SK-N-SH (cell line): ENCODE measurements around the gene ZNF462. TPM values are rescaled to one million over a fixed set of nuclear protein-coding genes. Genes with fewer than 3 reads are reported as not detected.

Experiments used
- CTCF ChIA-PET: fragments of 300-600, 350-600 bp; formaldehyde crosslinking; extraction: SDS; loops from one replicate; lab custom pipeline; 2021; lab: Yijun Ruan, JAX
- POLR2A ChIA-PET: fragments of 350-600 bp; sonication (Branson Sonifier 250); formaldehyde crosslinking; extraction: SDS; loops from one replicate; lab custom pipeline; 2020; ENCODE audit warnings: antibody characterized with exemption, inconsistent platforms; lab: Yijun Ruan, JAX
- DNase-seq: peaks from one replicate; pipeline ENCODE4 v3.0.0; 2012
- H2AFZ ChIP-seq: fragments of 200-600 bp; sonication (generic); 2 replicates; pipeline ENCODE4 v1.8.1; 2016; ENCODE audit warnings: antibody characterized with exemption, mild to moderate bottlenecking, low read depth
- H3F3A ChIP-seq: fragments of 200-600 bp; sonication (generic); replicated peaks from 2 replicates; pipeline ENCODE3; 2016; ENCODE audit warnings: antibody characterized with exemption, mild to moderate bottlenecking; ENCODE audit not compliant: insufficient read depth
- H3K27ac ChIP-seq, 2 experiments: fragments of 200-500 bp in 1 of 2; fragments of 200-600 bp in 1 of 2; sonication (Bioruptor generic) in 1 of 2; sonication (generic), shearing (Covaris generic) in 1 of 2; 2 replicates each; pipeline versions ENCODE4 v1.5.1 to v1.6.1; 2014 to 2016; ENCODE audit warnings: low read depth in 2 of 2, inconsistent platforms in 1 of 2, low read length in 1 of 2, mild to moderate bottlenecking in 1 of 2, mixed read lengths in 1 of 2
- H3K27me3 ChIP-seq: fragments of 200-600 bp; sonication (generic), shearing (Covaris generic); 2 replicates; pipeline ENCODE4 v1.6.1; 2016; ENCODE audit warnings: mixed run types; ENCODE audit not compliant: insufficient read depth
- H3K36me3 ChIP-seq, 2 experiments: fragments of 200-500 bp in 1 of 2; fragments of 200-600 bp in 1 of 2; sonication (Bioruptor generic) in 1 of 2; sonication (generic) in 1 of 2; replicated peaks in 1 of 2; 2 replicates each; pipeline versions ENCODE3 to v1.5.1; 2014 to 2016; ENCODE audit warnings: low read length in 1 of 2, mild to moderate bottlenecking in 1 of 2; ENCODE audit not compliant: insufficient read depth in 2 of 2, control insufficient read depth in 1 of 2
- H3K4me1 ChIP-seq, 2 experiments: fragments of 200-500 bp in 1 of 2; fragments of 200-600 bp in 1 of 2; sonication (Bioruptor generic) in 1 of 2; sonication (generic), shearing (Covaris generic) in 1 of 2; 2 replicates each; pipeline versions ENCODE4 v1.5.1 to v1.6.1; 2014 to 2016; ENCODE audit warnings: low read depth in 1 of 2, low read length in 1 of 2, mixed run types in 1 of 2; ENCODE audit not compliant: insufficient read depth in 2 of 2, control insufficient read depth in 1 of 2
- H3K4me2 ChIP-seq: fragments of 200-600 bp; sonication (generic), shearing (Covaris generic); 2 replicates; pipeline ENCODE4 v1.6.1; 2017; ENCODE audit warnings: mixed run types
- H3K4me3 ChIP-seq, 2 experiments: fragments of 200-500 bp in 1 of 2; fragments of 200-600 bp in 1 of 2; sonication (Bioruptor generic) in 1 of 2; sonication (generic), shearing (Covaris generic) in 1 of 2; 2 replicates each; pipeline versions ENCODE4 v1.5.1 to v1.8.1; 2014 to 2016; ENCODE audit warnings: low read depth in 2 of 2, inconsistent platforms in 1 of 2, low read length in 1 of 2, mild to moderate bottlenecking in 1 of 2, mixed read lengths in 1 of 2, moderate library complexity in 1 of 2
- H3K79me2 ChIP-seq: fragments of 200-600 bp; sonication (generic); 2 replicates; pipeline ENCODE4 v1.8.1; 2017; ENCODE audit warnings: mild to moderate bottlenecking; ENCODE audit not compliant: insufficient read depth
- H3K9ac ChIP-seq: fragments of 200-600 bp; sonication (generic); 2 replicates; pipeline ENCODE4 v1.6.1; 2017; ENCODE audit warnings: mixed run types
- H3K9me2 ChIP-seq: fragments of 200-600 bp; sonication (generic); 2 replicates; pipeline ENCODE4 v1.6.1; 2017; ENCODE audit warnings: mixed run types
- H3K9me3 ChIP-seq: fragments of 200-600 bp; sonication (generic); 2 replicates; pipeline ENCODE4 v1.6.1; 2017; ENCODE audit warnings: mixed run types, mild to moderate bottlenecking, moderate library complexity
- H4K20me1 ChIP-seq: fragments of 200-600 bp; sonication (generic); 2 replicates; pipeline ENCODE4 v1.6.1; 2017; ENCODE audit warnings: mild to moderate bottlenecking, mixed run types; ENCODE audit not compliant: insufficient read depth
- CHD2 ChIP-seq: fragments of 150-350 bp; IDR thresholded peaks from 2 replicates; pipeline ENCODE4 v1.6.1; 2018; ENCODE audit warnings: low read length; ENCODE audit not compliant: partially characterized antibody
- ELF1 ChIP-seq: IDR thresholded peaks from 2 replicates; pipeline ENCODE4 v1.4.0; 2012
- EZH2phosphoT487 ChIP-seq: fragments of 200-600 bp; sonication (generic); IDR thresholded peaks from 2 replicates; pipeline ENCODE4 v1.6.1; 2017; ENCODE audit warnings: low read depth, mixed run types, mild to moderate bottlenecking, antibody characterized with exemption, moderate library complexity, borderline replicate concordance
- FOSL2 ChIP-seq: IDR thresholded peaks from 2 replicates; pipeline ENCODE4 v1.4.0; 2012; ENCODE audit warnings: low read depth, mild to moderate bottlenecking, moderate library complexity, borderline replicate concordance
- IRF3 ChIP-seq: fragments of 150-350 bp; IDR thresholded peaks from 2 replicates; pipeline ENCODE4 v1.6.1; 2016; ENCODE audit warnings: mild to moderate bottlenecking, low read depth, low read length
- JUND ChIP-seq: IDR thresholded peaks from 2 replicates; pipeline ENCODE4 v1.4.0; 2012
- PBX3 ChIP-seq: IDR thresholded peaks from 2 replicates; pipeline ENCODE4; 2012
- RCOR1 ChIP-seq: fragments of 150-350 bp; IDR thresholded peaks from 2 replicates; pipeline ENCODE4 v1.6.1; 2017; ENCODE audit warnings: antibody characterized with exemption, low read length
- RFX5 ChIP-seq: IDR thresholded peaks from 2 replicates; pipeline ENCODE4 v1.6.1; 2012; ENCODE audit warnings: mild to moderate bottlenecking, improper control_type of control experiment, low read length
- SIN3A ChIP-seq: IDR thresholded peaks from 2 replicates; pipeline ENCODE4 v1.6.1; 2012; ENCODE audit warnings: low read depth, mild to moderate bottlenecking, low read length, moderate library complexity, borderline replicate concordance
- SMC3 ChIP-seq: IDR thresholded peaks from 2 replicates; pipeline ENCODE4 v1.6.1; 2012; ENCODE audit warnings: low read depth, low read length, improper control_type of control experiment
- TAF1 ChIP-seq: IDR thresholded peaks from 2 replicates; pipeline ENCODE4 v1.6.1; 2012; ENCODE audit warnings: low read depth, mild to moderate bottlenecking, low read length, moderate library complexity, borderline replicate concordance
- WGBS: methylation state at CpG from one replicate; pipeline ENCODE4 v1.1.6; 2017; ENCODE audit warnings: low lambda C conversion rate; 5-methylcytosine and 5-hydroxymethylcytosine counted together
- polyA plus RNA-seq, 3 experiments: library from polyadenylated mRNA; depleted of rRNA; stranded (reverse); fragments of >200 nt; gene quantifications; 2 replicates each; pipeline ENCODE4 v1.2.3, GENCODE V29; 2012
- TF ChIP-seq, protein P1 (sequence below): IDR thresholded peaks from 2 replicates; pipeline ENCODE4 v1.4.0; 2012; ENCODE audit warnings: low read depth, borderline replicate concordance

ZNF462 gene
- polyA plus RNA-seq, 1 of the 3 experiments (the other 2 are of a cell fraction) = 5.2 TPM

DNA sequence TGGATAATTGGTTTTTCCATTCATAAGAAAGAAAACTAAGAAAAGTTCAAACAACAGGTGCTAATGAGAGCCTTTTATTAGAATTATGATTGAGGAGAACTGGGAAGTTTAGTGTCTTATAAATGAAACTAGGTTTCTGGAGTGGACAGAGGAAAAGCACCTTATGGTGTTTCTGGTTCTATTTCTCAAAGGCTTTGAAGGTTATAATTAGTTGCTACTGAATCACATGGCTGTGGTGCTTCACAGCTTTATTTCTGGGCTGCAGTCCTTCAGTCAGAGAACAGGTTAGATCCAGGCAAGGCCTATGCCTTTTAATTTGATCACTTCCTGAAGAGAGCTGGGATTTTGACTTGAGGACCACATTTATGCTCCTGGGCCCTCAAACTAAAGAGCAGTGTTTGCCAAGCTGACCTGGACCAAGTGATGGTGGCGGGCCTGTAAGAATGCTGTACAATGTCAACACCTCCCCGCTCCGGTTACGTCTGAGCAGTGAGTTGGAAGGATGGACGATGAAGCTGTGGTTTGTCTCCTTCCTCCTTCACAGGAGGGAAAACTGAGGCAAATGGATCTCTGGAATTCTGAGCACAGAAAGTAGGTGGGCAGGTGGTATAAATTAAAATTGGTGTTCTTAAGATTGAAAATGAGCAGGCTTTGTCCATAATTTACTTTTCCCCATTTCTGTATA lies 56.0 kb downstream of the ZNF462 start:
- Histone ChIP-seq H3K9me3 (no peaks in the 10 kb centered on the region), H4K20me1 (no peaks in the 10 kb centered on the region), H3K4me3 (no peak overlapping the region), H3K36me3 (peaks cover 5 to 19% of the 10 kb centered on the region in 2 experiments), H2AFZ (no peak overlapping the region), H3K9me2 (no peaks in the 10 kb centered on the region), H3K79me2 (peaks cover 21% of the 10 kb centered on the region; the same call in 1 of the 2 replicates), H3F3A (peaks cover 16% of the 10 kb centered on the region), H3K27ac (no peak overlapping the region)
- CTCF ChIA-PET = no interaction called here
- DNase-seq = no peak
- TF ChIP-seq JUND (no peak), SIN3A (no peak), RCOR1 (no peak), PBX3 (no peak), ELF1 (no peak), CHD2 (no peak), EZH2phosphoT487 (no peak), RFX5 (no peak), SMC3 (no peak), TAF1 (no peak), FOSL2 (no peak), IRF3 (no peak)
- TF ChIP-seq, protein P1, sequence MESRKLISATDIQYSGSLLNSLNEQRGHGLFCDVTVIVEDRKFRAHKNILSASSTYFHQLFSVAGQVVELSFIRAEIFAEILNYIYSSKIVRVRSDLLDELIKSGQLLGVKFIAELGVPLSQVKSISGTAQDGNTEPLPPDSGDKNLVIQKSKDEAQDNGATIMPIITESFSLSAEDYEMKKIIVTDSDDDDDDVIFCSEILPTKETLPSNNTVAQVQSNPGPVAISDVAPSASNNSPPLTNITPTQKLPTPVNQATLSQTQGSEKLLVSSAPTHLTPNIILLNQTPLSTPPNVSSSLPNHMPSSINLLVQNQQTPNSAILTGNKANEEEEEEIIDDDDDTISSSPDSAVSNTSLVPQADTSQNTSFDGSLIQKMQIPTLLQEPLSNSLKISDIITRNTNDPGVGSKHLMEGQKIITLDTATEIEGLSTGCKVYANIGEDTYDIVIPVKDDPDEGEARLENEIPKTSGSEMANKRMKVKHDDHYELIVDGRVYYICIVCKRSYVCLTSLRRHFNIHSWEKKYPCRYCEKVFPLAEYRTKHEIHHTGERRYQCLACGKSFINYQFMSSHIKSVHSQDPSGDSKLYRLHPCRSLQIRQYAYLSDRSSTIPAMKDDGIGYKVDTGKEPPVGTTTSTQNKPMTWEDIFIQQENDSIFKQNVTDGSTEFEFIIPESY = no peak
- TF ChIP-seq, all 33 proteins: peak for 0
- Histone ChIP-seq H3K4me1 (peaks cover 17 to 35% of the 10 kb centered on the region in 2 experiments; a peak in 3 of 4 replicates), H3K27me3 (no peaks in the 10 kb centered on the region), H3K4me2 (no peak overlapping the region), H3K9ac (no peak overlapping the region)
- POLR2A ChIA-PET = no interaction called here
- 96% methylated on average over 5 of the region's 5 CpGs for WGBS
